IMR-90 (cell line): Measurements from ENCODE around the gene UCP3. TPM values are rescaled to one million over a fixed set of nuclear protein-coding genes. Genes with fewer than 3 reads are reported as not detected.

ENCODE experiments used
- ATAC-seq: fragments of 200-7000 bp; cut with Tn5 transposase; 2 replicates; pipeline ENCODE4 v1.9.1; 2020; ENCODE audit warnings: low read depth, mild to moderate bottlenecking, moderate library complexity
- BruUV-seq: library from RNA; stranded (reverse); fragments of 400-500 nt; replicated peaks from 2 replicates; lab custom pipeline; 2021; lab: Mats Ljungman, UMichigan
- CTCF ChIA-PET: fragments of 300-600 bp; formaldehyde crosslinking; extraction: SDS; loops from one replicate; lab custom pipeline; 2021; ENCODE audit warnings: antibody characterized with exemption; lab: Yijun Ruan, JAX
- POLR2A ChIA-PET: fragments of 300-600 bp; sonication (Branson Sonifier 250); formaldehyde crosslinking; loops from one replicate; lab custom pipeline; 2022; ENCODE audit warnings: antibody characterized with exemption; ENCODE audit not compliant: unreplicated experiment; lab: Charles Lee
- DNase-seq: peaks from one replicate; pipeline ENCODE4 v3.0.0; 2013
- H2AFZ ChIP-seq: replicated peaks from 2 replicates; pipeline ENCODE3; 2013; ENCODE audit warnings: low read length, mild to moderate bottlenecking; ENCODE audit not compliant: poor library complexity
- H2AK5ac ChIP-seq: 2 replicates; pipeline ENCODE4 v1.6.1; 2013; ENCODE audit warnings: low read depth, low read length, inconsistent platforms
- H2AK9ac ChIP-seq: replicated peaks from 2 replicates; pipeline ENCODE3; 2013; ENCODE audit warnings: mild to moderate bottlenecking, low read depth, low read length, moderate library complexity; ENCODE audit not compliant: poor library complexity
- H2BK120ac ChIP-seq: 2 replicates; pipeline ENCODE4 v1.6.1; 2013; ENCODE audit warnings: low read depth, low read length, inconsistent platforms
- H2BK15ac ChIP-seq: 3 replicates; pipeline ENCODE4 v1.6.1; 2013; ENCODE audit warnings: low read depth, low read length, inconsistent platforms
- H2BK20ac ChIP-seq: 2 replicates; pipeline ENCODE4 v1.6.1; 2013; ENCODE audit warnings: low read depth, mild to moderate bottlenecking, inconsistent platforms, low read length, moderate library complexity
- H2BK5ac ChIP-seq: 2 replicates; pipeline ENCODE4 v1.6.1; 2013; ENCODE audit warnings: mild to moderate bottlenecking, low read depth, low read length, inconsistent platforms; ENCODE audit not compliant: poor library complexity, severe bottlenecking
- H3K14ac ChIP-seq: replicated peaks from 2 replicates; pipeline ENCODE4 v1.6.1; 2013; ENCODE audit warnings: low read depth, low read length, inconsistent platforms
- H3K18ac ChIP-seq: 2 replicates; pipeline ENCODE4 v1.6.1; 2013; ENCODE audit warnings: low read depth, low read length, control low read depth
- H3K23ac ChIP-seq: 2 replicates; pipeline ENCODE4 v1.6.1; 2013; ENCODE audit warnings: low read depth, low read length, inconsistent platforms
- H3K27ac ChIP-seq: 2 replicates; pipeline ENCODE4 v1.5.1; 2013; ENCODE audit warnings: mild to moderate bottlenecking, control low read depth, low read length; ENCODE audit not compliant: insufficient read depth
- H3K27me3 ChIP-seq: 2 replicates; pipeline ENCODE4 v1.6.1; 2013; ENCODE audit warnings: low read length; ENCODE audit not compliant: control insufficient read depth, insufficient read depth
- H3K36me3 ChIP-seq: 2 replicates; pipeline ENCODE4 v1.6.1; 2013; ENCODE audit warnings: low read length, mixed read lengths; ENCODE audit not compliant: control insufficient read depth, insufficient read depth
- H3K4ac ChIP-seq: 2 replicates; pipeline ENCODE4 v1.6.1; 2013; ENCODE audit warnings: low read depth, low read length, inconsistent platforms
- H3K4me1 ChIP-seq: 2 replicates; pipeline ENCODE4 v1.6.1; 2013; ENCODE audit warnings: low read length, mixed read lengths; ENCODE audit not compliant: control insufficient read depth, insufficient read depth
- H3K4me2 ChIP-seq: 2 replicates; pipeline ENCODE4 v1.6.1; 2013; ENCODE audit warnings: low read depth, mild to moderate bottlenecking, control low read depth, low read length, moderate library complexity
- H3K4me3 ChIP-seq: 2 replicates; pipeline ENCODE4 v1.5.1; 2013; ENCODE audit warnings: low read depth, mild to moderate bottlenecking, control low read depth, low read length, moderate library complexity; ENCODE audit not compliant: insufficient read depth
- H3K56ac ChIP-seq: 2 replicates; pipeline ENCODE4 v1.6.1; 2013; ENCODE audit warnings: low read length, inconsistent platforms; ENCODE audit not compliant: insufficient read depth; ENCODE audit errors: extremely low read depth
- H3K79me1 ChIP-seq, 2 experiments: 2 replicates each; pipeline ENCODE4 v1.6.1; 2013; ENCODE audit warnings: low read length in 2 of 2, inconsistent platforms in 1 of 2, low read depth in 1 of 2
- H3K9ac ChIP-seq: 2 replicates; pipeline ENCODE4 v1.6.1; 2013; ENCODE audit warnings: low read depth, low read length, control low read depth
- H3K9me1 ChIP-seq: 2 replicates; pipeline ENCODE4 v1.6.1; 2013; ENCODE audit warnings: low read length, inconsistent platforms; ENCODE audit not compliant: insufficient read depth
- H3K9me3 ChIP-seq: 2 replicates; pipeline ENCODE4 v1.6.1; 2013; ENCODE audit warnings: low read length; ENCODE audit not compliant: control insufficient read depth, insufficient read depth
- H4K20me1 ChIP-seq: 2 replicates; pipeline ENCODE4 v1.6.1; 2013; ENCODE audit warnings: low read length, inconsistent platforms; ENCODE audit not compliant: insufficient read depth
- H4K5ac ChIP-seq: 2 replicates; pipeline ENCODE4 v1.6.1; 2013; ENCODE audit warnings: mild to moderate bottlenecking, low read depth, low read length, control low read depth
- H4K8ac ChIP-seq, 2 experiments: 2 replicates each; pipeline ENCODE4 v1.6.1; 2013; ENCODE audit warnings: low read depth in 2 of 2, low read length in 2 of 2, control low read depth in 1 of 2, inconsistent platforms in 1 of 2
- H4K91ac ChIP-seq: 2 replicates; pipeline ENCODE4 v1.6.1; 2013; ENCODE audit warnings: low read depth, low read length, inconsistent platforms; ENCODE audit not compliant: insufficient read depth
- CEBPB ChIP-seq: IDR thresholded peaks from 2 replicates; pipeline ENCODE4 v1.6.1; 2012; ENCODE audit warnings: low read depth, low read length, improper control_type of control experiment
- CTCF ChIP-seq: conservative IDR thresholded peaks from 2 replicates; pipeline ENCODE4 v1.5.1; 2012; ENCODE audit warnings: mild to moderate bottlenecking, low read depth, low read length, improper control_type of control experiment
- ELK1 ChIP-seq: fragments of 150-350 bp; IDR thresholded peaks from 2 replicates; pipeline ENCODE4 v1.6.1; 2016; ENCODE audit warnings: low read depth, mild to moderate bottlenecking, low read length, moderate library complexity, borderline replicate concordance
- FOS ChIP-seq: fragments of 150-350 bp; IDR thresholded peaks from 2 replicates; pipeline ENCODE4 v1.6.1; 2016; ENCODE audit warnings: low read depth, low read length
- MAFK ChIP-seq: IDR thresholded peaks from 2 replicates; pipeline ENCODE4 v1.6.1; 2012; ENCODE audit warnings: low read depth, low read length, improper control_type of control experiment
- MXI1 ChIP-seq: IDR thresholded peaks from 2 replicates; pipeline ENCODE4 v1.6.1; 2012; ENCODE audit warnings: low read depth, mild to moderate bottlenecking, low read length, moderate library complexity, borderline replicate concordance
- NFE2L2 ChIP-seq: fragments of 150-350 bp; IDR thresholded peaks from 2 replicates; pipeline ENCODE4 v1.6.1; 2016; ENCODE audit warnings: low read depth, mild to moderate bottlenecking, low read length
- POLR2A ChIP-seq: IDR thresholded peaks from 2 replicates; pipeline ENCODE4 v1.6.1; 2012; ENCODE audit warnings: mild to moderate bottlenecking, low read depth, low read length
- RAD21 ChIP-seq: IDR thresholded peaks from 2 replicates; pipeline ENCODE4 v1.6.1; 2012; ENCODE audit warnings: low read length, improper control_type of control experiment
- SMC3 ChIP-seq: fragments of 150-350 bp; IDR thresholded peaks from 2 replicates; pipeline ENCODE4 v1.6.1; 2016; ENCODE audit warnings: low read depth, mild to moderate bottlenecking, antibody characterized with exemption, low read length, moderate library complexity
- USF2 ChIP-seq: fragments of 150-350 bp; IDR thresholded peaks from 2 replicates; pipeline ENCODE4 v1.6.1; 2017; ENCODE audit warnings: mild to moderate bottlenecking, antibody characterized with exemption, low read length, low read depth
- WGBS, 2 experiments: methylation state at CpG; one replicate each; pipeline versions ENCODE4 v1.1.5 to v1.1.7; 2013; ENCODE audit warnings: missing lambda C conversion rate in 2 of 2; ENCODE audit not compliant: insufficient read length in 1 of 2; ENCODE audit errors: extremely low coverage in 2 of 2; 5-methylcytosine and 5-hydroxymethylcytosine counted together
- dilution Hi-C: fragments of 300-500 bp; cut with HindIII; formaldehyde crosslinking; loops from one replicate; pipeline ENCODE4 v1.14.3; 2018; ENCODE audit warnings: low sequenced_read_pairs; ENCODE audit not compliant: unreplicated experiment
- in situ Hi-C: fragments of 300-500 bp; cut with MboI; formaldehyde crosslinking; loops from 3 replicates; pipeline ENCODE4 v1.14.3; 2019; ENCODE audit warnings: low sequenced_read_pairs, inconsistent platforms, mixed read lengths
- intact Hi-C: fragments of 100-400 bp; cut with micrococcal nuclease; formaldehyde crosslinking; loops from 2 replicates; pipeline ENCODE4 v1.10.0; 2022
- polyA plus RNA-seq, 3 experiments: library from polyadenylated mRNA; depleted of rRNA; stranded (reverse); fragments of >200 nt; gene quantifications; 2 replicates each; pipeline ENCODE4 v1.2.3, GENCODE V29; 2012; ENCODE audit warnings: low replicate concordance in 1 of 3
- total RNA-seq: library from RNA; depleted of rRNA; stranded (reverse); fragments of >200 nt; gene quantifications from 2 replicates; pipeline ENCODE4 v1.2.3, GENCODE V29; 2012

The UCP3 gene
- total and polyA plus RNA-seq, 2 of the 4 experiments (the other 2 are of a cell fraction): under 0.01 to 0.80 TPM

GRCh38 chr11:73998846-73999575 lies 9.9 kb downstream of the UCP3 start:
- no peak overlapping the region for H2AK9ac ChIP-seq
- no peak overlapping the region for H3K18ac ChIP-seq
- no peak overlapping the region for H2AK5ac ChIP-seq
- no peak overlapping the region for H3K56ac ChIP-seq
- no CpG with 5 or more reads among the region's 13 CpGs for WGBS, 2 experiments
- H3K4me3 ChIP-seq: no peak overlapping the region
- H3K14ac ChIP-seq: no peak overlapping the region
- dilution Hi-C loops (no loop called here), intact Hi-C loops (no loop called here), in situ Hi-C loops (no loop called here)
- no peak overlapping the region for H2BK20ac ChIP-seq
- H2BK120ac ChIP-seq: no peak overlapping the region
- no peak overlapping the region for H4K91ac ChIP-seq
- no TSS peak for BruUV-seq
- no peaks in the 10 kb centered on the region for H3K4me1 ChIP-seq
- H2BK5ac ChIP-seq: no peak overlapping the region
- H2AFZ ChIP-seq: no peak overlapping the region
- no peak overlapping the region for H3K9ac ChIP-seq
- POLR2A ChIA-PET: no interaction called here
- no peak overlapping the region for H3K4ac ChIP-seq
- H3K79me1 ChIP-seq: no peaks in the 10 kb centered on the region
- CTCF ChIA-PET: no interaction called here
- H4K20me1 ChIP-seq: no peaks in the 10 kb centered on the region
- H3K4me2 ChIP-seq: no peak overlapping the region
- DNase-seq (no peak), ATAC-seq (no peak)
- no peaks in the 10 kb centered on the region for H3K9me3 ChIP-seq
- peaks cover 3% of the 10 kb centered on the region; the same call in 1 of the 2 replicates for H3K36me3 ChIP-seq
- H3K9me1 ChIP-seq: 0 out of 2 replicates have a peak, but pooled peaks cover 4% of the 10 kb centered on the region
- no peak overlapping the region for H3K27ac ChIP-seq
- no peak overlapping the region for H4K8ac ChIP-seq
- H3K27me3 ChIP-seq: no peaks in the 10 kb centered on the region
- H2BK15ac ChIP-seq: no peak overlapping the region
- TF ChIP-seq CTCF: no peak
- no peak for TF ChIP-seq NFE2L2
- TF ChIP-seq POLR2A: no peak
- TF ChIP-seq CEBPB: no peak
- no peak for TF ChIP-seq ELK1
- TF ChIP-seq FOS: no peak
- no peak for TF ChIP-seq SMC3
- no peak for TF ChIP-seq RAD21
- TF ChIP-seq USF2: no peak
- TF ChIP-seq MAFK: no peak
- TF ChIP-seq MXI1: no peak
- no peak overlapping the region for H3K23ac ChIP-seq
- no peak overlapping the region for H4K5ac ChIP-seq
